Activated CD4-positive, alpha-beta memory T cell treated with anti-CD3 and anti-CD28 coated beads for 36 hours (primary cell): ENCODE measurements around the gene CTDSP2. TPM values are rescaled to one million over a fixed set of nuclear protein-coding genes. Genes with fewer than 3 reads are reported as not detected.

Experiments
- CTCF ChIA-PET: fragments of 350-600 bp; sonication (Branson Sonifier 250); formaldehyde crosslinking; loops from one replicate; lab custom pipeline; 2021; ENCODE audit warnings: antibody characterized with exemption, inconsistent platforms; lab: Charles Lee
- POLR2A ChIA-PET: fragments of 350-600 bp; sonication (Branson Sonifier 250); formaldehyde crosslinking; loops from one replicate; lab custom pipeline; 2021; ENCODE audit warnings: antibody characterized with exemption; lab: Charles Lee
- DNase-seq: peaks from one replicate; pipeline ENCODE4 v3.0.0-alpha.2; 2020
- H3K27ac Mint-ChIP-seq: one replicate; pipeline ENCODE4 v1.8.0; 2021; ENCODE audit warnings: mixed read lengths
- H3K27me3 Mint-ChIP-seq: one replicate; pipeline ENCODE4 v1.8.0; 2021; ENCODE audit warnings: mixed read lengths
- H3K36me3 Mint-ChIP-seq: one replicate; pipeline ENCODE4 v1.8.0; 2021; ENCODE audit warnings: mixed read lengths
- H3K4me1 Mint-ChIP-seq: one replicate; pipeline ENCODE4 v1.8.0; 2021; ENCODE audit warnings: low read depth, mixed read lengths
- H3K4me3 Mint-ChIP-seq: one replicate; pipeline ENCODE4 v1.8.0; 2021; ENCODE audit warnings: mild to moderate bottlenecking, mixed read lengths
- H3K9me3 Mint-ChIP-seq: one replicate; pipeline ENCODE4 v1.8.0; 2021; ENCODE audit warnings: mixed read lengths
- intact Hi-C: fragments of 100-400 bp; cut with micrococcal nuclease; formaldehyde crosslinking; loops from one replicate; pipeline ENCODE4 v1.15.1; 2023
- total RNA-seq, 2 experiments: library from RNA; stranded (reverse); gene quantifications; one replicate each; pipeline ENCODE4 v1.2.3, GENCODE V29; 2021

Gene CTDSP2
- total RNA-seq, 2 experiments from 2014 or later: 100 to 101 TPM

DNA sequence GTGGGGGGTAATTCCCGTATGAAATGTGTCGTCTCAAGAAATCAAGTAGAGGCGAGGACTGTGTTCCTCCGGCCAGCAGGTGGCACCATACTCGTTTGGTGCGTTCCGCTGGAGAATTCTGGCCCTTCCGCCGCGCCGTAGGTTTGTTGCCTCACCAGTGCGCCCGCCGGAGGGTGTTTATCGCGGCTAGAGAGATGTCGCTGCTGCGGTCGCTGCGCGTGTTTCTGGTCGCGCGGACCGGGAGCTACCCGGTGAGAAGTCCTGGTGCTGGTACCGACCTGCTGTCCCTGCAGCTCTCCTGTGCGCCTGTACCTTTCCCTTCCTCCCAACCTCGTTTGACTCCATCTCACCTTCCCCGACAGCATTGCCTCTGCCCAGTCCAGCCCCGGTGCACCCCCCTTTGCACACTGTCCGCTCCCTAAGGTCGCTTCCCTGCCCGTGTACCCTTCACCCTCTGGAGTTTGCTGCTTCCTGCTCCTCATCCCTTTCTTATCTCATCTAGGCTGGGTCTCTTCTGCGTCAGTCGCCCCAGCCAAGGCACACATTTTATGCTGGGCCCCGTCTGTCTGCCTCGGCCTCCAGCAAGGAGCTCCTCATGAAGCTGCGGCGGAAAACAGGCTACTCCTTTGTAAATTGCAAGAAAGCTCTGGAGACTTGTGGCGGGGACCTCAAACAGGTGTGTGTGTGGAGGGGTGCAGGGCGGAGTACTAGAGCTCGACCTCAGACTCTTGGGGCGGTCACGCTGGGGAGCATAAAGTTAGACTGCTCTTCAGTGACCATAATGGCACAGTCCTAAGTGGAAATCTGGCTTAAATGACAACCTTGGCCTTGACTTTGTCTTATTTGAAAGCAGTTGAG lies 63.7 kb downstream of the CTDSP2 start, which contains the start of gene TSFM:
TSFM (plus strand) TSS at position 180 of the 858 bp plus-strand sequence; CDS start at position 195, 15 bp downstream.
- Mint-ChIP-seq H3K4me1 (peaks cover 37% of the 10 kb centered on the region), H3K27ac (peak within 1 kb of the TSS; percentile 93), H3K36me3 (peaks cover 22% of the 10 kb centered on the region), H3K9me3 (no peaks in the 10 kb centered on the region), H3K4me3 (peak within 1 kb of the TSS; percentile 100), H3K27me3 (no peaks in the 10 kb centered on the region)
- CTCF ChIA-PET: interaction anchor here (0.7 to 2.8 kb wide), 25 partner anchors 8 to 154 kb away, joined by 3 to 25 read pairs (median 6); partner anchors contain the start of genes CYP27B1, EEF1AKMT3, METTL1 and OS9
- peak; percentile 98 for DNase-seq
- POLR2A ChIA-PET: interaction anchor here (0.7 to 2.9 kb wide), 7 partner anchors 11 to 114 kb away, joined by 3 to 10 read pairs (median 4); partner anchors contain the start of genes CTDSP2, EEF1AKMT3 and METTL1
- intact Hi-C loops: loop anchor here (1.0 to 2.0 kb wide), 5 partner anchors 11 to 122 kb away; partner anchors contain the start of genes CDK4, CTDSP2, EEF1AKMT3 and METTL1

DNA sequence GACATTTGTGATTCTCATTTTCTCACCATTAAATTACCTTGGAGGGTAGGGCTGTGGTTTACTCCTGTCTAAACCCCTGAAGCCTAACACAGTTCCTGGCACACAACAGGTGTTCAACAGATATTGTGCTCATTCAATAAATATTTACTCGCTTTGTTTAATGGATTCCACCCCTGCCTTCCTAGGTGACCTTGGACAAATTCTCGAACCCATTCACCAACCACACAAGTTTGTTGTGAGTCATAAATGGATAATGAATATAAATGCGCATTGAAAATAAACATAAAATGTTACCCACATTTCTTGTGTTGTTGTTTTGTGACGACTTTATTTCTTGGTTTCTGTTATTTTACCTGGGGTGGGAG lies 64.3 kb downstream of the CTDSP2 start:
- Mint-ChIP-seq H3K9me3 (no peaks in the 10 kb centered on the region), H3K4me3 (peak overlapping the region; percentile 100), H3K36me3 (peaks cover 19% of the 10 kb centered on the region), H3K4me1 (peaks cover 37% of the 10 kb centered on the region), H3K27me3 (no peaks in the 10 kb centered on the region), H3K27ac (peak overlapping the region; percentile 93)
- ChIA-PET POLR2A (interaction anchor here (1.0 to 2.9 kb wide), 3 partner anchors 10 to 64 kb away, joined by 3 to 10 read pairs (median 5); partner anchors contain the start of genes CTDSP2, EEF1AKMT3 and METTL1), CTCF (interaction anchor here (0.5 to 2.8 kb wide), 14 partner anchors 11 to 526 kb away, joined by 3 to 25 read pairs (median 8); partner anchors contain the start of genes EEF1AKMT3 and METTL1)
- DNase-seq: no peak
- intact Hi-C loops: loop anchor here (1.0 to 2.0 kb wide), 5 partner anchors 10 to 123 kb away; partner anchors contain the start of genes CDK4, CTDSP2, EEF1AKMT3 and METTL1

DNA sequence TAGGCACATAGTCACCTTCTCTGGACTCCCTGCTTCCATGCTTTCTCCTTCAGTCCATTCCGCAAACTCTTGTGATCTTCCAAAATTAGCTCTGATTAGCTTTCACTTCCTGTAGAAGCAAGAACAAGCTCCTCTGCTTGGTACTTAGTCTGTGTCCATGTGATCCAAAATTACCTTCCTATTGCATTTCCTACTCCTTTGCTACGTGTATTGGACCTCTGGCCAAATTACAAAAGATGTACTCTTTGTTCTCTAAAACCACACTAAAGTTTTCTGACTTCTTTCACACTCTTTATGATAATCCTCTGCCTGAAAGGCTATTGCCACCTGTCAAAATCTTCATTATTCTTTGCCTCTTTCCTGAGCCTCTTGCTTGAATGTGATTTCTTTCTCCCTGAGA lies 64.7 kb downstream of the CTDSP2 start:
- H3K4me1 Mint-ChIP-seq: peaks cover 37% of the 10 kb centered on the region
- H3K27ac Mint-ChIP-seq: peak overlapping the region; percentile 93
- H3K9me3 Mint-ChIP-seq: no peaks in the 10 kb centered on the region
- H3K36me3 Mint-ChIP-seq: peaks cover 18% of the 10 kb centered on the region
- ChIA-PET POLR2A (interaction anchor here (0.9 to 2.9 kb wide), 4 partner anchors 10 to 117 kb away, joined by 3 to 10 read pairs (median 4); partner anchors contain the start of genes EEF1AKMT3 and METTL1), CTCF (interaction anchor here (0.5 to 2.8 kb wide), 11 partner anchors 10 to 526 kb away, joined by 3 to 25 read pairs (median 3); partner anchors contain the start of genes CTDSP2, EEF1AKMT3 and METTL1)
- H3K4me3 Mint-ChIP-seq: no peak overlapping the region
- intact Hi-C loops: loop anchor here (1.0 to 2.0 kb wide), 5 partner anchors 10 to 124 kb away; partner anchors contain the start of genes CDK4, CTDSP2, EEF1AKMT3 and METTL1
- no peaks in the 10 kb centered on the region for H3K27me3 Mint-ChIP-seq
- no peak for DNase-seq

DNA sequence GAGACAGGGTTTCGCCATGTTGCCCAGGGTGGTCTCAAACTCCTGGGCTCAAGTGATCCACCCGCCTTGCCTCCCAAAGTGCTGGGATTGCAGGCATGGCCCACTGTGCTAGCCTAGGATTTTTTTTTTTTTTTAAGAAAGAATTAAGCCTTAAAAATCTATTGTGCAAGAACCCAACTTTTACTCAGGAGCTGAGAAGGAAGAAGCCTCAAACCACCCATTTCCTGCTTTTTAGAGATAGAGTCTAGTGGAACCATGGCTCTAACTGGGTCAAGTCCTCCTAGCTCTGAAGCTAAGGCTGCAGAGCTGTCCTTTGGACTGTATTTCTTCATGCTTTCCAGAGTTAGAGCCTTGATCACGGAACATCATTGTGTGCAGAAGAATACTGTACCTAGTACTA lies 65.3 kb downstream of the CTDSP2 start:
- ChIA-PET CTCF (interaction anchor here (0.6 to 2.8 kb wide), 10 partner anchors 10 to 124 kb away, joined by 3 to 25 read pairs (median 5); partner anchors contain the start of genes CTDSP2, EEF1AKMT3 and METTL1), POLR2A (interaction anchor here (0.9 to 2.9 kb wide), 4 partner anchors 9 to 117 kb away, joined by 3 to 10 read pairs (median 4); partner anchors contain the start of genes EEF1AKMT3 and METTL1)
- peaks cover 14% of the 10 kb centered on the region for H3K36me3 Mint-ChIP-seq
- H3K4me1 Mint-ChIP-seq: peaks cover 37% of the 10 kb centered on the region
- no peaks in the 10 kb centered on the region for H3K9me3 Mint-ChIP-seq
- no peak overlapping the region for H3K4me3 Mint-ChIP-seq
- no peaks in the 10 kb centered on the region for H3K27me3 Mint-ChIP-seq
- H3K27ac Mint-ChIP-seq: peak overlapping the region; percentile 93
- intact Hi-C loops: no loop called here
- DNase-seq: no peak

DNA sequence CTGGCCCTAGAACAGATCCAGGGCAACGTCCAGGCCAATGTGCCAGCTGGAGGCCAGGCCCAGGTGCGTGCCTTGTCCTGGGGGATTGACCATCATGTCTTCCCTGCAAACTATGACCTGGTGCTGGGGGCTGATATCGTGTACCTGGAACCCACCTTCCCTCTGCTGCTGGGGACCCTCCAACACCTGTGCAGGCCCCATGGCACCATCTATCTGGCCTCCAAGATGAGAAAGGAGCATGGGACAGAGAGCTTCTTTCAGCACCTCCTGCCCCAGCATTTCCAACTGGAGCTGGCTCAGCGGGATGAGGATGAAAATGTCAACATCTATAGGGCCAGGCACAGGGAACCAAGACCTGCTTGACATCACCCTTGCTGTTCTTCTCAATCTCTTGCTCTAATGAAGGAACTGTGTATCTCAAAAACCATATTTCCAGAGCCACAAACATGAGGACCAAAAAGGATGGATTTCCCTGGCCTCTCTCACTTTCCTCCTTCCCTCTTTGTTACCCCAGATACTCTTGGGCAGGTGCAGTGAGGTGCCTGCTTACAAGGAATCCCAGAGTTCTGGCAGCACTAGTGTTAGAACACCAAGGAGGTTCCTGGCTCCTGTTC lies 66.1 kb downstream of the CTDSP2 start:
- peak overlapping the region; percentile 21 for H3K27ac Mint-ChIP-seq
- H3K4me3 Mint-ChIP-seq: no peak overlapping the region
- no peaks in the 10 kb centered on the region for H3K9me3 Mint-ChIP-seq
- intact Hi-C loops: no loop called here
- H3K36me3 Mint-ChIP-seq: peaks cover 15% of the 10 kb centered on the region
- DNase-seq: no peak
- H3K27me3 Mint-ChIP-seq: no peaks in the 10 kb centered on the region
- POLR2A ChIA-PET: no interaction called here
- CTCF ChIA-PET: interaction anchor here (0.6 to 2.7 kb wide), 8 partner anchors 16 to 125 kb away, joined by 3 to 13 read pairs (median 6); no protein-coding TSS in a partner anchor
- H3K4me1 Mint-ChIP-seq: peaks cover 37% of the 10 kb centered on the region

DNA sequence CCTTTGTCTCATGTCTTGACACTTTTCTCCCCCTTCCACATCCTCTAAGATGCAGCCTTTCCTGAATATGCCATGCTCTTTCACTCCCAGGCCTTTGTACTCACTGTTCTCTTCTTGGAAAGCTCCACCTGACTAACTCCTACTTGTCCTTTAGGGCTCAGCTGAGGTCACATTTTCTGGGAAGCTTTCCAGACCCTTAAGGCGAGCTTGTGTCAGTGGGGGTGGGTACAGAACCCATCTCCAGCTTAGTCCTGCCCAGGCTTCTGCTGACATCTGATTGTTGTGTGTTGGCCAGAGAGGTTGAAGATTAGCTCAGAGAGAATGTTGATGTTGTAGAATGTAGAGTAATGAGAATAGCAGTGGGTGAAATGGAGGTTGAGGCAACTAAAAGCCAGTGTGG lies 66.8 kb downstream of the CTDSP2 start:
- H3K4me1 Mint-ChIP-seq: peaks cover 37% of the 10 kb centered on the region
- H3K27ac Mint-ChIP-seq: no peak overlapping the region
- no peak overlapping the region for H3K4me3 Mint-ChIP-seq
- DNase-seq: no peak
- ChIA-PET POLR2A (no interaction called here), CTCF (interaction anchor here (0.8 to 1.3 kb wide), 3 partner anchors 20 to 125 kb away, joined by 4 to 6 read pairs (median 6); no protein-coding TSS in a partner anchor)
- H3K9me3 Mint-ChIP-seq: no peaks in the 10 kb centered on the region
- intact Hi-C loops: no loop called here
- peaks cover 15% of the 10 kb centered on the region for H3K36me3 Mint-ChIP-seq
- no peaks in the 10 kb centered on the region for H3K27me3 Mint-ChIP-seq

DNA sequence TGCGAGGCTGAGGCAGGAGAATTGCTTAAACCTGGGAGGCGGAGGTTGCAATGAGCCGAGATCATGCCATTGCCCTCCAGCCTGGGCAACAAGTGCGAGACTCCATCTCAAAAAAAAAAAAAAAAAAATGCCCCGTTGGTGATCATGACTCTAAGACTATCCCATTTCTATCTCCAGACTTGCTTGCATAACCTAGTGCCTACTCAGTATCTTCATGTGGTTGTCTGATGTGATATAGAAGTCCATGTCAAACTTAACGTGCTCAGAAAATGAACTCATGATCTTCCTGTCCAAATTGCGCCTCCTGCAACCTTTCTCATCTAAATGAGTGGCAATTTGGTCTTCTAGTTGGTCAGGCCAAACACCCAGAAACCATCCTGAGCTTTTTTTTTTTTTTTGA lies 68.6 kb downstream of the CTDSP2 start:
- Mint-ChIP-seq H3K4me3 (no peak overlapping the region), H3K27me3 (no peaks in the 10 kb centered on the region), H3K36me3 (peaks cover 11% of the 10 kb centered on the region), H3K4me1 (peaks cover 38% of the 10 kb centered on the region), H3K27ac (no peak overlapping the region), H3K9me3 (no peaks in the 10 kb centered on the region)
- intact Hi-C loops: no loop called here
- DNase-seq: no peak
- ChIA-PET CTCF (interaction anchor here (0.6 to 1.0 kb wide), 2 partner anchors 26 to 527 kb away, joined by 3 to 4 read pairs; no protein-coding TSS in a partner anchor), POLR2A (no interaction called here)

DNA sequence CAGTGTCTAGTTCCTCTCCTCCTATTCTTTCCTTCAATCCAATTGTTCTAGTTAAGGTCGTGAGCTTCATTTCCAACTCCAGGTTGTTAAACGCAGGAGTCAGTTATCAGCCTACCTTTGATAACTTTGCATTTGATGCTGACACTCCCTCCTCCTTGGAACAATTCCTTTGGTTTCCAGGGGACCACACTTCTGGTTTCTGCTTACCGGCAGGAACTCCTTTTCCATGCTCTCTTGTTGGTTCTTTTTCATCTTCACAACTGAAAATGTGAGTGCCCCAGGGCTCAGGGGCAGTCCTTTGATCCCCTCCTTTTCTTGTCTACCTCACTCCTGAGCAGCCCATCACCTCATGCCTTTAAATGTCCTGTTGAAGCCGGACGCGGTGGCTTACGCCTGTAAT lies 69.2 kb downstream of the CTDSP2 start:
- Mint-ChIP-seq H3K9me3 (no peaks in the 10 kb centered on the region), H3K36me3 (peaks cover 6% of the 10 kb centered on the region), H3K27me3 (no peaks in the 10 kb centered on the region), H3K4me3 (no peak overlapping the region), H3K4me1 (peaks cover 38% of the 10 kb centered on the region), H3K27ac (no peak overlapping the region)
- intact Hi-C loops: no loop called here
- DNase-seq: no peak
- ChIA-PET CTCF (interaction anchor here (1.5 kb wide), 1 partner anchor 18 kb away, joined by 5 read pairs; no protein-coding TSS in a partner anchor), POLR2A (no interaction called here)

DNA sequence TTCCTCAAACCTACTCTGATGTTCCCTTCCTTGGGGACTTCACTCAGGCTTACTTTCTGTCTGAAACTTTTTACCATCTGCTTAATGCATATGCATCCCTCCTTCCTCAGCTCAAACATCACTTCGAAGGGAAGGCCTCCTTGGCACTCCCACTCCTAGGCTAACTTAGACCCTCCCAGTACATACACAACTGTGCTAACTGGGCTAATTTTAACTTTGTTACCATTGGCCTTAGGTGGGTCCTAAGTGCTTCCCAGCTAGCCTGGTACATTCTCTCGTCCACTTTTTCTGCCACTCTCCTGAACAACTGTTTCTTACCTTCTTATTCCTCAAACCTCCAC lies 70.3 kb downstream of the CTDSP2 start:
- intact Hi-C loops: no loop called here
- DNase-seq: no peak
- Mint-ChIP-seq H3K27me3 (no peaks in the 10 kb centered on the region), H3K4me3 (no peak overlapping the region), H3K27ac (no peak overlapping the region), H3K36me3 (peaks cover 10% of the 10 kb centered on the region), H3K9me3 (no peaks in the 10 kb centered on the region), H3K4me1 (peaks cover 33% of the 10 kb centered on the region)
- ChIA-PET POLR2A (no interaction called here), CTCF (interaction anchor here (1.5 to 2.7 kb wide), 2 partner anchors 17 to 20 kb away, joined by 5 to 11 read pairs; no protein-coding TSS in a partner anchor)

DNA sequence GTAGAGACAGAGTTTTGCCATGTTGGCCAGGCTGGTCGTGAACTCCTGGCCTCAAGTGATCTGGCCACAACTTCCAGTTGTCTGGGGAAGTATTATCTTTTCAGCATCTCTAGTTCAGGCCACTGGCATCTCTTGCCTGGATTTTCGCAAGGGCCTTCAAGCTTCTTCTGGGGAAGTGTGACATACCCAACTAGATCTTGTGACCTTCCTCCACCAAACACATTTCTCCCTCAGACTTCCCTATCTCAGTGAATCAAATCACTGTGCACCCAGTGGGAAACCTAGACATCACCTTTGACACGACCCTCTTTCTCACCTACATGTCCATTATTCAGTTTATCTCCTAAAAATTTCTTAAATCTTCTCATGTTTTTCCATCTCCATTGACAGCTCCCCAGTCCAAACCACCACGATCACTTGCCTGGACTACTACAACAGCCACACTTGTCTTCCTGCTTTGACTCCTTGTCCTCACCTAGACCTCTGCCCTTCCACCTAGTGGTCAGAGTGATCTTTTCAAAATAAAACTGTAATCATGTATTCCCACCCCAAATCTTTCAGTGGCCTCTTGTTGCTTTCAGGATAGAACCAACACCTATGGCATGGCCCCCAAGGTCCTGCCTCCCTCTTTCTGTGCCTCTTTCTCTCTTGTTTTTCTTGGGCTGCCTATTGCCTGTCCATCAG lies 70.8 kb downstream of the CTDSP2 start:
- no peak overlapping the region for H3K27ac Mint-ChIP-seq
- H3K36me3 Mint-ChIP-seq: peaks cover 10% of the 10 kb centered on the region
- H3K27me3 Mint-ChIP-seq: no peaks in the 10 kb centered on the region
- H3K9me3 Mint-ChIP-seq: no peaks in the 10 kb centered on the region
- ChIA-PET POLR2A (no interaction called here), CTCF (interaction anchor here (1.5 to 2.7 kb wide), 2 partner anchors 16 to 19 kb away, joined by 5 to 11 read pairs; no protein-coding TSS in a partner anchor)
- DNase-seq: no peak
- peaks cover 35% of the 10 kb centered on the region for H3K4me1 Mint-ChIP-seq
- H3K4me3 Mint-ChIP-seq: no peak overlapping the region
- intact Hi-C loops: no loop called here

DNA sequence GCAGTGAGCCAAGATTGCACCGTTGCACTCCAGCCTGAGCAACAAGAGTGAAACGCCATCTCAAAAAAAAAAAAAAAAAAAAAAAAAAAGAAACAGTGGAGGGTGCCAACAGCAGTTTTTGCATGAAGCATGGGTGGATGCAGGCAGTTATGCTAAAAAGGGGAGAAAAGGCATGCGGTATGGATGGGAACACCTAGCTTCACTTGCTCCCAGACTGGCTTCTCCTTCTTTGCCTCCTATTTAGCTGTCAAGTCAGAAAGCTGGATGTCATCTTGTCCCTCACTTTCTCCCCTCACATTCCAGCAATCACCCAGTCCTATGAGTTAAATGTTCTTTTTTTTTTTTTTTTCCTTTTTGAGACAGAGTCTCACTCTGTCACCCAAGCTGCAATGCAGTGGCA lies 71.5 kb downstream of the CTDSP2 start:
- POLR2A ChIA-PET: no interaction called here
- H3K4me3 Mint-ChIP-seq: no peak overlapping the region
- H3K36me3 Mint-ChIP-seq: peaks cover 14% of the 10 kb centered on the region
- H3K4me1 Mint-ChIP-seq: peaks cover 34% of the 10 kb centered on the region
- CTCF ChIA-PET: interaction anchor here (1.1 to 2.7 kb wide), 2 partner anchors 8 to 18 kb away, joined by 4 to 11 read pairs; no protein-coding TSS in a partner anchor
- H3K9me3 Mint-ChIP-seq: no peaks in the 10 kb centered on the region
- no peaks in the 10 kb centered on the region for H3K27me3 Mint-ChIP-seq
- intact Hi-C loops: no loop called here
- no peak overlapping the region for H3K27ac Mint-ChIP-seq
- DNase-seq: no peak
